ENCODE data around the gene BCAS4. TPM values are rescaled to one million over a fixed set of nuclear protein-coding genes. Genes with fewer than 3 reads are reported as not detected.

The BCAS4 gene
- total and polyA plus RNA-seq, 2 donors (not counting 1 experiment from before 2014, with no cell fraction given), result 14.1 to 33.7 TPM

DNA sequence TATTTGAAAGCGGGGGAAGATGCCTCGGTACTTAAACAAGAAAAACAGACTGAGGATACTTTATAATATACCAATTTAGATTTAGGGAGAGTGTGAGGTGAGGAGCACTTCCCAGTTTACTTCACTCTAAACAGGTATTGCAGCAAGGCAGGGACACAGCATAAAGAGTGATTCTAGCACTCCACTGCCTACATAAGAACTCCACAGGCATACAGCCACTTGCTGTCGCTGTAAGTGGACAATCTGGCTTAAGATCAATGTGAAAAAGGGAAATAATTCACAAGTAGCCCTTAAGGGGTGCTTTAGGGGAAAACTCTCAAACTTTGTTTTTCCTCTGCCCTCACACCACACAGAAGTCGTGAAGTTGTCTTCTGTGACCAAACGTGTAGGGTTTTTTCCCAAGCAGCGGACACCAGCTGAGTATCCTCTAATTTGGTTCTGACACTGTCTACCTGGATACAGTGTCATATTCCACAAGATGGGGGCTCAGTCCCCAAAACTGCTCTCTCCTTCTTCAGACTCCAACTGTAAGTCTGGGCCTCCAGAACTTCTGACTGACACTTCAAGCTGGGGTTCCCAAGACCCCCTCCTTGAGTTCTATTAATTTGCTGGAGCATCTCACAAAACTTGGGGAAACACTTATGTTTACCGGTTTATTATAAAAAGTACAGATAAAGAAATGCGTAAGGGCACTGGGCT, 127.1 kb downstream of the BCAS4 start:
- H3K9me3 ChIP-seq (ENCODE audit: control insufficient read depth, insufficient read depth, low read depth, low read length), result no peaks in the 10 kb centered on the region
- H3K36me3 ChIP-seq (ENCODE audit: control insufficient read depth, insufficient read depth, low read length), result no peaks in the 10 kb centered on the region
- H2AFZ ChIP-seq (ENCODE audit: low read length), result no peak overlapping the region
- H3K4me2 ChIP-seq (ENCODE audit: extremely low read depth, insufficient read depth, low read length), result no peak overlapping the region
- H4K20me1 ChIP-seq (ENCODE audit: control insufficient read depth, extremely low read depth, insufficient read depth, low read length), result peaks cover 10% of the 10 kb centered on the region
- no peak for DNase-seq (ENCODE audit: low read depth in 2 of 2)
- no peak overlapping the region for H3K4me3 ChIP-seq (replicated peaks in 1 of 4; ENCODE audit: control extremely low read depth in 1 of 4, insufficient read depth in 1 of 4, low read depth in 3 of 4, low read length in 4 of 4)
- TF ChIP-seq, protein P1, sequence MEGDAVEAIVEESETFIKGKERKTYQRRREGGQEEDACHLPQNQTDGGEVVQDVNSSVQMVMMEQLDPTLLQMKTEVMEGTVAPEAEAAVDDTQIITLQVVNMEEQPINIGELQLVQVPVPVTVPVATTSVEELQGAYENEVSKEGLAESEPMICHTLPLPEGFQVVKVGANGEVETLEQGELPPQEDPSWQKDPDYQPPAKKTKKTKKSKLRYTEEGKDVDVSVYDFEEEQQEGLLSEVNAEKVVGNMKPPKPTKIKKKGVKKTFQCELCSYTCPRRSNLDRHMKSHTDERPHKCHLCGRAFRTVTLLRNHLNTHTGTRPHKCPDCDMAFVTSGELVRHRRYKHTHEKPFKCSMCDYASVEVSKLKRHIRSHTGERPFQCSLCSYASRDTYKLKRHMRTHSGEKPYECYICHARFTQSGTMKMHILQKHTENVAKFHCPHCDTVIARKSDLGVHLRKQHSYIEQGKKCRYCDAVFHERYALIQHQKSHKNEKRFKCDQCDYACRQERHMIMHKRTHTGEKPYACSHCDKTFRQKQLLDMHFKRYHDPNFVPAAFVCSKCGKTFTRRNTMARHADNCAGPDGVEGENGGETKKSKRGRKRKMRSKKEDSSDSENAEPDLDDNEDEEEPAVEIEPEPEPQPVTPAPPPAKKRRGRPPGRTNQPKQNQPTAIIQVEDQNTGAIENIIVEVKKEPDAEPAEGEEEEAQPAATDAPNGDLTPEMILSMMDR (conservative IDR thresholded peaks at IDR 0.05 in 1 of 2, IDR thresholded peaks at IDR 0.05 in 1 of 2; ENCODE audit: low read depth in 1 of 2, low read length in 2 of 2), result no peak
- TF ChIP-seq EZH2 (IDR thresholded peaks at IDR 0.05; ENCODE audit: low read length, missing control alignments), result no peak
- no peak overlapping the region for H3K9ac ChIP-seq (ENCODE audit: insufficient read depth, low read length)
- no peaks in the 10 kb centered on the region for H3K27me3 ChIP-seq (ENCODE audit: control insufficient read depth, insufficient read depth, low read length)
- H3K79me2 ChIP-seq (ENCODE audit: control insufficient read depth, insufficient read depth, low read length), result peaks cover 99% of the 10 kb centered on the region
- H3K4me1 ChIP-seq (ENCODE audit: control insufficient read depth, extremely low read depth, insufficient read depth, low read length), result peaks cover 16% of the 10 kb centered on the region
- peak overlapping the region; percentile 59 for H3K27ac ChIP-seq (ENCODE audit: insufficient read depth, low read length)

DNA sequence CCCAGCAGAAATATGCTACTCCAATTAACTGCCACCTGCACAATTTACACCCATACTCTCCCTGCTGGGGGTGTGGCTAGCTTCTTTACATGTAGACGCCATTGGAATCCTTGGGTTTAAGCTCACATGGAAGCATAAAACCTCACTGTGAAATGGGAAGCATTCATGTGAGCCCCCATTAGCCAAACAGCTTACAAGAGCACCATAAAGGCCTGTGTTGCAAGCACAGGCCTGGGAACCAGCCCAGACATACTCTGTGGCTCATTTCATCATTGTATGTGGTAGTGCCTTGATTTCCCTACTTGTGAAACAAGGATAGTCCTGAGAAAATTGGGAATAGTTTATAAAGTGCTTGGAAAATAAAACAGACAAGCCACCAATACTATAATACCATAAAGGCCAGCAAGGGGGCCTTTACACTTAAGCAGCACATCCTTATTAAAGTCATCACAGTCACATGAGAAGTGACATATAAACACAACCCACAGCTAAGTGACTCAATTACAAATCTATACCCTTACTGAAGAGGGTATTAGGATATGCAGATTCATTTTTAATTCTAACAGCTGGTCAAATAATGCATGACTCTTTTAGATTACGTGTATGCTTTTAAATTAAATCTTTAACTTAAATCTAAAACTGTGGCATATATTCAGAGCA, 129.5 kb downstream of the BCAS4 start:
- H3K27ac ChIP-seq (ENCODE audit: insufficient read depth, low read length), result no peak overlapping the region
- H4K20me1 ChIP-seq (ENCODE audit: control insufficient read depth, extremely low read depth, insufficient read depth, low read length), result peaks cover 2% of the 10 kb centered on the region

DNA sequence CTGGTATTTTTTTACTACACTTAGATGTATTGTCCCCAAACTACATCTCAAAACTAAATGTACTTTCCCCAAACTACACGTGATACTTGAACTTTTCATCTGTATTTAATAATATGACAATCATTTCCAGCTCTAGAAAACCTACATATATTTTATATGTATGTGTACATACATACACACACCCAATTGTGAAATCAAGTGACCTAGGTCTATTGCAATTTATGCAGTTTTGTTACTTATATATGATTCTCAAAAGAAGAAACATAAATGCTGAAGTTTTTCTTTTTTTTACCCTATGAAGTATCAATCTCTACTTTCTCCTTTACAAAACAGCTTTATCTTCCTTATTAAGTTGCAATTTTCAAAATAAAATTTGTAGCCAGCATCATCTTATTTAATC, 131.7 kb downstream of the BCAS4 start:
- no peak overlapping the region for H2AFZ ChIP-seq (ENCODE audit: low read length)
- H3K9ac ChIP-seq (ENCODE audit: insufficient read depth, low read length), result no peak overlapping the region
- no peaks in the 10 kb centered on the region for H3K9me3 ChIP-seq (ENCODE audit: control insufficient read depth, insufficient read depth, low read depth, low read length)
- DNase-seq (ENCODE audit: low read depth in 2 of 2), result no peak
- H3K27ac ChIP-seq (ENCODE audit: insufficient read depth, low read length), result no peak overlapping the region
- no peak for TF ChIP-seq EZH2 (IDR thresholded peaks at IDR 0.05; ENCODE audit: low read length, missing control alignments)
- TF ChIP-seq, protein P1 (conservative IDR thresholded peaks at IDR 0.05 in 1 of 2, IDR thresholded peaks at IDR 0.05 in 1 of 2; ENCODE audit: low read depth in 1 of 2, low read length in 2 of 2), result no peak
- no peaks in the 10 kb centered on the region for H3K27me3 ChIP-seq (ENCODE audit: control insufficient read depth, insufficient read depth, low read length)
- no peak overlapping the region for H3K4me3 ChIP-seq (replicated peaks in 1 of 4; ENCODE audit: control extremely low read depth in 1 of 4, insufficient read depth in 1 of 4, low read depth in 3 of 4, low read length in 4 of 4)
- H3K79me2 ChIP-seq (ENCODE audit: control insufficient read depth, insufficient read depth, low read length), result peaks cover 90% of the 10 kb centered on the region
- no peak overlapping the region for H3K4me2 ChIP-seq (ENCODE audit: extremely low read depth, insufficient read depth, low read length)
- peaks cover 6% of the 10 kb centered on the region for H3K4me1 ChIP-seq (ENCODE audit: control insufficient read depth, extremely low read depth, insufficient read depth, low read length)
- H4K20me1 ChIP-seq (ENCODE audit: control insufficient read depth, extremely low read depth, insufficient read depth, low read length), result no peaks in the 10 kb centered on the region
- peaks cover 3% of the 10 kb centered on the region for H3K36me3 ChIP-seq (ENCODE audit: control insufficient read depth, insufficient read depth, low read length)

More for the DNA sequence above, 129.5 kb downstream of the BCAS4 start:
- peak in 1 of 2 donors; percentile 54 for DNase-seq (ENCODE audit: low read depth in 2 of 2)
- Histone ChIP-seq H3K4me1 (ENCODE audit: control insufficient read depth, extremely low read depth, insufficient read depth, low read length) (peaks cover 9% of the 10 kb centered on the region), H3K79me2 (ENCODE audit: control insufficient read depth, insufficient read depth, low read length) (peaks cover 99% of the 10 kb centered on the region), H3K36me3 (ENCODE audit: control insufficient read depth, insufficient read depth, low read length) (peaks cover 3% of the 10 kb centered on the region), H3K27me3 (ENCODE audit: control insufficient read depth, insufficient read depth, low read length) (no peaks in the 10 kb centered on the region), H3K4me2 (ENCODE audit: extremely low read depth, insufficient read depth, low read length) (no peak overlapping the region), H3K4me3 (replicated peaks in 1 of 4; ENCODE audit: control extremely low read depth in 1 of 4, insufficient read depth in 1 of 4, low read depth in 3 of 4, low read length in 4 of 4) (no peak overlapping the region), H2AFZ (ENCODE audit: low read length) (no peak overlapping the region), H3K9ac (ENCODE audit: insufficient read depth, low read length) (no peak overlapping the region), H3K9me3 (ENCODE audit: control insufficient read depth, insufficient read depth, low read depth, low read length) (no peaks in the 10 kb centered on the region)
- TF ChIP-seq, protein P1 (conservative IDR thresholded peaks at IDR 0.05 in 1 of 2, IDR thresholded peaks at IDR 0.05 in 1 of 2; ENCODE audit: low read depth in 1 of 2, low read length in 2 of 2), result no peak
- no peak for TF ChIP-seq EZH2 (IDR thresholded peaks at IDR 0.05; ENCODE audit: low read length, missing control alignments)

Data from fibroblast of lung (primary cell).